GM19239 (cell line): ENCODE data around the gene PTPRE.

Experiments used
- DNase-seq: peaks from one replicate; pipeline ENCODE4 v3.0.0; 2011; ENCODE audit warnings: low spot score; ENCODE audit not compliant: insufficient read length
- FAIRE-seq: peaks from 2 replicates; lab custom pipeline; 2011; peaks lifted over from hg19 to GRCh38; lab: Jason Lieb, UNC

Gene PTPRE

DNA sequence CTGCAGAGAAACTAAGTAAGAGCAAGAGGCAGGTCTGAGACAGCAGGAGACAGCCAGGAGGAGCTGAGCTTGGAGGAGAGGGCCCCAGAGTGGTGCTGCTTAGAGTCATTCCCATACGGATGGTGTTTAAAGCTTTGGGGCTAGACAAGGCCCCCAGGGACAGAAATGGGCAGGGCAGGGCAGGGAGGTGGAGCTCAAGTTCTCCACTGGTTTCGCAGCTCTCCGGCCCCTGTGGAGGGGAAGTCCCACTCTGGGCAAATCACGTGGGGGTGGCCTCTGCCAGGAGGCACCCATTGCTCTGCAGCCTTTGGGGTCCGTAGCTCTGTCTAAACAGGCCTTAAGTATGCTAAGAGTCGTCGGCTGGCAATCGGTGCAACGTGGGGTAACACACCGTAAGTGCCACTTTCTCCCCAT lies 1.0 kb upstream of the PTPRE start:
- DNase-seq (no peak), FAIRE-seq (no peak)

GRCh38 chr10:127907411-127908105 lies 655 bp downstream of the PTPRE start:
- DNase-seq = no peak
- FAIRE-seq = no peak

DNA sequence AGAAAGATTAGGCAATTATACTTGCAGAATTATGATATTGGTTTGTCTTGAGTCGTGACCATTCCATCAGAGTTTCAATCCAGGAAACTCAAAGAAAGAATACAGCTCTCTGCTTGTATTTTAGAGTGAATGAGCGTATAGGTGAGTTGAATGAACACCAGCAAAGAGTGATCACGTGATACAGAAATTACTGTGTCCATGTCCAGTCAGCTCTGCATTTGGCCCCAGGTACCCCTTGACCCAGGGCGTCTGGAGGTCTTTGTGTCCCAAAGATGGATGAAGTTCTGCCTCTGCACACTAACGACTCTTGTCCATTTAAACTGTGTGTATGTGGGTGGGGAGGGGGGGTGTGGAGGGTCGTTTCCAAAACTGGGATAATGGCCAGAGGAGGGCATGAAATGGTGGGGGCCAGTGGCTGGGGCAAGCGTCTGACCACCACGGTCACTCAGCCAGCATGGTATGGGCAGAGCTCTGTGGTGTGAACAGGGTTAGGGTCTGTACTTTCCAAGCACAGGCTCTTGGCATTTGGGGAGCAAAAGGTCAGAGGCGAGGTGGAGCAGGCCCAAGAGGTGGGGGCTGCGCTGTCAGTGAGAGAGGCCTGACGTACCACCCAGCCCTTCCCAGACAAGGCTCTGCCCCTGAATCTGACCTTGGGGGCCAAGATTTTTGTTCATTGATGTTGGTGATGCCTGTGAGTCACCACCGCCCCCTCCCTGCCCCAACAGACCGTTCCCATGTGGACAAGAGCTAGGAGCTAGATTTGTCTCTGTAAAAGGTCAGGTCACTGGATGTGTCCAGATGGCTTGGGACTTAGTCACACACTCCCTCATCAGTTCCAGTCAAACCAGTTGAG lies 1.4 kb downstream of the PTPRE start:
- DNase-seq (no peak), FAIRE-seq (no peak)

DNA sequence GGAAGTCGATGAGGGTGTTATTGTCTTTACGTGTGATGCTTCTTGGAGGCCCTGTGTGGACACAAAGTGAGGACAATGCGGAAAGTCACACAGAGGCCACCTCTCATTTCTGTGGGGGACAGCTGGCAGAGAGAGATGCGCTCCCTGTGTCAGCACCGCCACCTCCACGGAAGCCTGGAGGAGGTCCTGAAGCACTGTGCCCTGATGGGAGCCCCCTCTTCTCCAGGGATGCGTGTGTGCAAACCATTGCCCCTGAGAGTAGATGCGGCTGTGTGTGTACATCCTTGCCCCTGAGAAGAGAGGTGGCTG lies 2.0 kb downstream of the PTPRE start:
- DNase-seq (no peak), FAIRE-seq (no peak)

DNA sequence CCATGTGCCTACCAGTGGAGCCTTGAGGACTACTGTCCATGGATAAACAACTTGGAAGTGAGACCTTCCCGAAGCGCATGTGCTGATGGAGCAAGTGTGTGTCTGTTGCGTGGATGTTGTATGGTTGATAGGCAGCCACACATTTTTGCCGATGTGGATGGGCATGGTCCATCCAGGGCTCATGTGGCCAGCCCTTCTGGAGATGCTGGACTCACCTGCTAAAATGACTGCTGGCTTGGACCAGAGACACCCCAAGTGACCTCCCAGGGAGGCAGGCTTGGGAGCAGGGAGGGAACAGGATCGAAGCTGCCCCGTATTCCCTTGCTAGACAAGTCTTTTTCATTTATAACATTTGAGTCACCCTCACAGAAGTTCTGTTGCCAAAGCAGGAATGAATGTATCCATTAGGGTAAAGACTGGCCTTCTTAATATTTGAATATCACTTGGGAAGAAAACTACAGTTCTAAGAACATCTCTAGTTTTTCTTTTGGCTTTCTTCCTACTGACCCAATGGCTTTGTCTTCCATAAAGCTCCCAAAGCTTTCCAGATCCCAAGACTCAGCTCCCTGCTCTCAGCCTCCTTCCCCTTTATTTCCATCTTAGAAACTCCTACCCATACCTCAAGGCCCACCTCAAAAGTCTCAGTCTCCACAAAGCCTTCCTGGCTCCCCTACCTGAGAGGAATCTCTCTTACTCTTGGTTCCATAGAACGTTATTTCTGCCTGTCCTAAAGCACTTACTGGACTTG lies 3.0 kb downstream of the PTPRE start:
- DNase-seq (no peak), FAIRE-seq (no peak)

- FAIRE-seq (no peak), DNase-seq (no peak)
These were observed 3.5 kb downstream of the PTPRE start for GRCh38 chr10:127910464-127910770.

- no peak for DNase-seq
- FAIRE-seq = no peak
These were observed 4.4 kb downstream of the PTPRE start for GRCh38 chr10:127911218-127911866.

DNA sequence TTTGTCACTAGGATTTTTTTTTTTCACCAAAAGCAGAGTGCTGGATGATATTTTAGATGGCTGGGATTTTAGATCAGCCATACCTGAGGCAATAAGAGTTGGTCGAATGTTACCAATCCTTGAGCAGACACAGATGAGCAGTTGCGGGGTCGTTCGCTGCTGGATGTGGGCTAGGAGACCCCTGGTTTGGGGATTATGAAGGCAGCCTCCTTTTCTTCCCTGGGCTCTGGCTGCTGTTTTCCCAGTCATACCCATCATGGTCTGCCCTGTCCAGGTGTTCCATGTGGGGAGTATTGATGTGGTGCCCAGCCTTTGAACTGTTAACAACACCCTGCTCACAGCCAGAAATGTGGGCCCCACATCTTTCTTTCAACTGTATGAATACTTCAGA lies 5.0 kb downstream of the PTPRE start:
- no peak for FAIRE-seq

DNA sequence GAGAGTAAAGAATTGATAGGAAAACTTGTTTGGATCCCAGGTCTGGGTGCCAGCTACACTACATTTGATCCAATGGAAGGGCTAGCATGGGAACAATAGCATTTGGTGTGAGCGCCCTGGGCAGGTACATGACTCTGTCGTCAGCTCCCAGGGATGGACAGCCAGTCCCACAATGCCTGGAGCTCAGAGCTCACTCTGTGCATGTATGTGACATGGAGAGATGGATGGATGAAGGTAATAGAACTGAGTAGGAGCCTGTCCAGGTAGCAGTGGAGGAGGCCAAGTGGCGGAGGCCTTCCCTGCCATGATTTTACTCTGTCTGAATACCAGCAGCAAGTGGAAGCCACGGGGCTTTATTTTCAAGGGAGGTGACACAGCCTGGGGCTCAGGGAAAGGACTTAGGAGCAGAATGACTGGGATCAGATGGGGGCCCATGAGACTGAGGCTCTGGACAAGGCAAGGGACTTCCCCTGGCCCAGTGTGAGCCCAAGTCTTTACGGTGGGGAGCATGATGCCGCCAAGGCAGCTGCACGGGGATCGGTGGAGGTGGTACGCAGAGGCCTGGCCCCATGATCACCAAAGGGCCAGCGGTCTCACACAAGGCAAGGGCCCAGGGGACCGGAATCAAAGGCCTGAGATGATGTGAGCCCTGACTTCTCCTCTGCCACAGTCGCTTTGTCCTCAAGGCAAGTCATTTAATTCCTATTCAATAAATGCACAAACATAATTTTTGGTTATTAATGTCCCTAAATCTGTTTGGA lies 5.9 kb downstream of the PTPRE start:
- FAIRE-seq (no peak), DNase-seq (no peak)

More for the DNA sequence above, 5.0 kb downstream of the PTPRE start:
- DNase-seq = no peak

- DNase-seq (no peak), FAIRE-seq (no peak)
These were observed 6.5 kb downstream of the PTPRE start for GRCh38 chr10:127913368-127913759.

DNA sequence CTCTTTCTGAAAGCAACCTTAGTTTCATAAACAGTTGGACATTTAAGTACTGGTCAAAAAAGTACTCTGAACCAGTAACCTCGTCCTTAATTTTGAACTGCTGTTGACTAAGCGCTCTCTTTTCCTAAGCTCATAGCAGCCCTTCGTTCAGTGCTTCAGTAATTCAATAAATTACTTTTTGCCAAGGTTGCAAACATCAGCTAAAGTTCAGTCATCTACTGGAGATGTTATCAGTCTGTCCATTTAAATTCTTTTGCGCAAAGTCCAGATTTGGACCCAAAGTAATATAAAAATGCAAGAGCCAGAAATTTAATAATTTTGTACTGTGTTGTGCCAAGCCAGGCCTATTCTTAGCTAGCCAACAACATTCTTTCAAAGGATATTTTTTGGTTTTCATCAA lies 8.4 kb downstream of the PTPRE start:
- DNase-seq = no peak
- FAIRE-seq = no peak

DNA sequence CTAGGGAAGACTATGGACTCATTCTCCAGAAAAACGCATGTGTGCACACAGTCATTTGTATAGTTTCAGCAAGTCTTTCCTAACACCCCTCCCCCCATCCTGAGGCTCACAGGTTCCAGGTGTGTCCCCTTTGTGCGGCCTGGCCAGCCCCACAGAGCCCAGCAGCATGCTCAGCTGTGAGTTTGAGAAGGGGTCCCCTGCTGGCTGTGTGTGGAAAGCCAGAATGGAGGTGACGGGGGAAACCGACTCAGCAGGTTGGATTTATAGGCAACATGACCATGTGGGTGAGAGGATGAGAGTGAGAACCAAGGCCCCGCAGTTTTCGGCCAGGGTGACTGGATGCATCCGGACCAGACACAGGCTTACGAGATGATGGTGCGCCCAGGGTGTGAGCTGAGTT lies 9.9 kb downstream of the PTPRE start:
- DNase-seq = no peak
- no peak for FAIRE-seq

DNA sequence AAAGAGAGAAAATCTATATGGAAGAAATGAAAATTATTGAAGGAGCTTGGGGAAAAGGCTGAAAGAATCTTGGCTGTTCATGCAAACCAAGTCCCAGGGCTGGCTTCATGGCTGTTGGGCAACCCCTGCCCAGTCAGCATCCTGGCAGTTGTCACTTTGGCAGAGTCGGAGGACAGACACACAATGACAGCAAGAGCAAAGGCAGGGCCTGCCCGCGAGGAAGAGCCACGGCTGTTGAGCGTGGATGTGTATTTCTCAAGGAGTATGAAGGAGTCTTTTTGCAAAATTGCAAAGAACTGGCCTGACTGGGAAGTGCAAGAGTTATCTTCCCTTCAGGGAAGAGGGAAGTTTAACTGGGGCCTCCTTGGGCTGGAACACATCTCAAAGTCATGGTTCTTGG lies 11.7 kb downstream of the PTPRE start:
- DNase-seq (no peak), FAIRE-seq (no peak)

- DNase-seq = no peak
- FAIRE-seq = no peak
These were observed 12.7 kb downstream of the PTPRE start for GRCh38 chr10:127919418-127920271.

DNA sequence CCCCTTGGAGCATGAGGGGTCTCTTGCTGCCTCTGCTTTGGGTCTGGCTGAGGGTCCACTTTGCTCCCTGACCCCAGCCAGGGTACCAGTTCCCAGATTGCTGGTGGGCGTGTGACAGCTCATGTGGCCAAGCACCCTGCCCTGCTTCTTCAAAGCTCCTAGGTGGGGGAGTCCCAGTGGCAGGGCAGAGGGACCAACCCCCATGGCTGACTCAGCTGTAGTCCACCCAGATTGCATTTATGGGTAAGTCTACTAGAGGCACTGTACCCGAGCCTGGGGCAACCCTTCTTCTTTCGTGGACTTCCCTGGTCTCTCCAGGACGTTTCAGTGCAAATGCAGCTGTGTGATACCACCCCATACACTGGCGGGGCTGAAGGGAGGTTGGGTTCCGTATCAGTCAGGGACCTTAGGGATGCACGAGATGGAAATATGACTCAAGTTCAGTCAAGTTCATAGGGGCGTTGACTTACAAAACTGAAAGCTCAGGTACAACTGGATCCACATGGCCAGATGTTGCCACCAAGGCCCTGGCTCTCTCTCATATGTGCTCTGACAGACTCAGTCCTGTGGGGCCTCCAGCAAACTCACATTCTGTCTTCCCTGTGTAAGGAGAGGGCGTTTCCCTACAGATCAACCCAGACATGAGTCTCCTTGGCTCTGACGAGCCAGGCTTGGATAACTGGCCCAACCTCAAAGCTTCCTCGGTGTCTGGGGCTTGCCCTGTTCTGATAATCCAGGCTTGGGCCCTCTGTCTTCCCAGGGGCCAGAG lies 13.6 kb downstream of the PTPRE start:
- DNase-seq (no peak), FAIRE-seq (no peak)

- FAIRE-seq = no peak
- no peak for DNase-seq
These were observed 14.3 kb downstream of the PTPRE start for GRCh38 chr10:127921075-127921752.

DNA sequence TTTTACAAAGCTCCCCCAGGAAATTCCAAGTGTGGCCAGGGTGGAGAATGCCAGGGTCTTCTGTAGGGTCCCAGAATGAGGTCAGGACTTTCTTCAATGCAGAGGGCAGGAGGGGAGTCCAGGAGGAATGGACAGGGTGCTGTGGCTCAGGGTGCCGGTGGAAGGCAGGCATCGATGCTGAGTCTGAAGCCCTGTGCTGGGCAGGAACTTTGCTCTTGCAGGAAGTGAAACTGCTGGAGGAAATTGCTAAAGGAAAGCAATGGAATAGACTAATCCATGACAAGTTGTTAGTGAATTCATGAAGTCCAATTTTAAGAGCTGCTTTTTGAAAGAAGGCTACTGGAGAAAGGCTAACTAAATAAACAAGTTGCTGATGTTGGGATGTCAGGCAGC lies 14.8 kb downstream of the PTPRE start:
- FAIRE-seq (no peak), DNase-seq (no peak)

DNA sequence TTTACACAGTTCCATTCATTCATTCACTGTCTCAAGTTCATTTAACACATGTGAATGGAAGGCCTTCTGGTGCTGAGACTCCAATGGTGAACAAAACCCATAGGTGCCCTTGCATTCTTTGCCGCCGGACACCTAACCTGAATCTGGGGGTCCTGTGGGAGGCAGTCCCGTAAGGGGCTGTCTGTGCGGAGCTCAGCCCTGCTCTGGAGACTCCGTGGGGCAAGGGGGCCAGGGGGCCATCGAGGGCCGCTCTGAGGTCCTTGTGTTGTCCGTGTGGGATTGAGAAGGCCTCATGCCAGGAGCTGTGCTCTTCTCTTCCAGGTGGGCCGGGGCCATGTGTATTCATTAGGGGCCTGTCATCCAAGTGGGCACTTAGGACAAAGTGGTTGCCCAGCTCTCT lies 15.3 kb downstream of the PTPRE start:
- DNase-seq (no peak), FAIRE-seq (no peak)
